ENCODE data around the gene RNF166.

- TF ChIP-seq POLR2AphosphoS5 (IDR thresholded peaks at IDR 0.05) (peak; percentile 74), POLR2A (IDR thresholded peaks at IDR 0.05) (no peak), EP300 (IDR thresholded peaks at IDR 0.05) (no peak)
- TF ChIP-seq, protein P1, sequence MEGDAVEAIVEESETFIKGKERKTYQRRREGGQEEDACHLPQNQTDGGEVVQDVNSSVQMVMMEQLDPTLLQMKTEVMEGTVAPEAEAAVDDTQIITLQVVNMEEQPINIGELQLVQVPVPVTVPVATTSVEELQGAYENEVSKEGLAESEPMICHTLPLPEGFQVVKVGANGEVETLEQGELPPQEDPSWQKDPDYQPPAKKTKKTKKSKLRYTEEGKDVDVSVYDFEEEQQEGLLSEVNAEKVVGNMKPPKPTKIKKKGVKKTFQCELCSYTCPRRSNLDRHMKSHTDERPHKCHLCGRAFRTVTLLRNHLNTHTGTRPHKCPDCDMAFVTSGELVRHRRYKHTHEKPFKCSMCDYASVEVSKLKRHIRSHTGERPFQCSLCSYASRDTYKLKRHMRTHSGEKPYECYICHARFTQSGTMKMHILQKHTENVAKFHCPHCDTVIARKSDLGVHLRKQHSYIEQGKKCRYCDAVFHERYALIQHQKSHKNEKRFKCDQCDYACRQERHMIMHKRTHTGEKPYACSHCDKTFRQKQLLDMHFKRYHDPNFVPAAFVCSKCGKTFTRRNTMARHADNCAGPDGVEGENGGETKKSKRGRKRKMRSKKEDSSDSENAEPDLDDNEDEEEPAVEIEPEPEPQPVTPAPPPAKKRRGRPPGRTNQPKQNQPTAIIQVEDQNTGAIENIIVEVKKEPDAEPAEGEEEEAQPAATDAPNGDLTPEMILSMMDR (IDR thresholded peaks at IDR 0.05): no peak
Observed at GRCh38 chr16:88719267-88719932, 13.2 kb upstream of the RNF166 start.
